SU-DHL-6 (cell line): ENCODE measurements around the gene GYPB.
"Not testable (repeated sequence)": the region's sequence is repeated elsewhere in the genome, so short reads cannot be mapped to it uniquely, and the experiment has no call there.

Experiments
- H2AFZ ChIP-seq: fragments of 200-600 bp; sonication (generic); 2 replicates; pipeline ENCODE4 v1.6.1; 2014; ENCODE audit warnings: low read depth, mild to moderate bottlenecking, moderate library complexity, mixed read lengths, antibody characterized with exemption, low read length; ENCODE audit not compliant: severe bottlenecking
- H3F3A ChIP-seq: fragments of 200-600 bp; shearing (Covaris generic); 2 replicates; pipeline ENCODE4 v1.6.0; 2016; ENCODE audit warnings: antibody characterized with exemption, mild to moderate bottlenecking; ENCODE audit not compliant: insufficient read depth
- H3K27ac ChIP-seq: fragments of 200-600 bp; sonication (generic); 2 replicates; pipeline ENCODE4 v1.5.1; 2016; ENCODE audit warnings: low read depth, mild to moderate bottlenecking, low read length, moderate library complexity, mixed read lengths
- H3K27me3 ChIP-seq: fragments of 200-600 bp; sonication (generic), shearing (Covaris generic); 2 replicates; pipeline ENCODE4 v1.6.0; 2014; ENCODE audit warnings: mild to moderate bottlenecking, low read length
- H3K36me3 ChIP-seq: fragments of 200-600 bp; sonication (generic); 2 replicates; pipeline ENCODE4 v1.6.1; 2014; ENCODE audit warnings: mild to moderate bottlenecking, low read length, mixed read lengths
- H3K4me2 ChIP-seq: fragments of 300-600, 200-600 bp; shearing (Covaris generic), sonication (generic); 2 replicates; pipeline ENCODE4 v1.6.0; 2014; ENCODE audit warnings: low read length, low read depth, mild to moderate bottlenecking; ENCODE audit not compliant: poor library complexity, severe bottlenecking
- H3K4me3 ChIP-seq: fragments of 200-600 bp; sonication (generic); 2 replicates; pipeline ENCODE4 v1.5.1; 2014; ENCODE audit warnings: antibody characterized with exemption, low read length, mild to moderate bottlenecking, mixed read lengths; ENCODE audit not compliant: insufficient read depth, poor library complexity, severe bottlenecking
- H3K79me2 ChIP-seq: fragments of 200-600 bp; sonication (generic); 2 replicates; pipeline ENCODE4 v1.6.1; 2014; ENCODE audit warnings: mild to moderate bottlenecking, low read length, moderate library complexity; ENCODE audit not compliant: insufficient read depth
- H3K9ac ChIP-seq: fragments of 200-600 bp; sonication (generic); 2 replicates; pipeline ENCODE4 v1.7.0; 2014; ENCODE audit warnings: mild to moderate bottlenecking, low read length
- H3K9me2 ChIP-seq: fragments of 200-600 bp; sonication (generic); replicated peaks from 2 replicates; pipeline ENCODE4 v1.6.1; 2014; ENCODE audit warnings: low read length; ENCODE audit not compliant: insufficient read depth
- H3K9me3 ChIP-seq: fragments of 200-600 bp; sonication (generic); 2 replicates; pipeline ENCODE4 v1.6.1; 2014; ENCODE audit warnings: low read length, mixed read lengths; ENCODE audit not compliant: insufficient read depth
- H4K20me1 ChIP-seq: fragments of 200-600 bp; sonication (generic); 2 replicates; pipeline ENCODE4 v1.6.1; 2014; ENCODE audit warnings: low read depth, mild to moderate bottlenecking, antibody characterized with exemption, low read length, moderate library complexity, mixed read lengths

Gene GYPB

DNA sequence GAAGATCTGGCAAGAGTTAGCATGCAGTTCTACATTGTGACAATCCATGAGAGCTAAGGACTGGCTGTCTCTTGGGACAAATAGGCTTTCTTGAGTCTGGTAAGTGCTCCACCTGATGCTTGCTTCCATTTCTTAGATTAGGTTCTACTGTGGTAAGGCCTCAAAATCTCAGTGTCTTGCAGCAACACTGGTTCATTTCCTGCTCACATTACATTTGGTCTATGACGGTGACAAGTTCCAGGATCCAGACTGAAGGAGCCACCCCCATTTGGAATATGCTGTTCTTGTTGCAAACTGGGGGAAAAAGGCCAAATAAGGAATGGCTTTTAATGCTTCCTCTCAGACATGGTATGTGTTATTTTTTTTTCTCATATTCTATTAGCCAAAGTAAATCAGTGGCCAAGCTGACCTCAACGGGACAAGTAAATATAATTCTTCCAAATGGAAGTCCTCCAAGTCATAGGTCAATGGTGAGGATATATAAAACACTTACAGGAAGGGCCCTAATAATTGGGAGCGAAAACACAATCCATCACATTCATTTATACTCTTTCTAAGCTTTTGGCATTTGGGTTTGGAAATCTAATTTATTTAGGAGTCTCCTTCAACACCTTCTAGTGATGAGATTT is 3.7 kb upstream of the GYPB start:
- not testable (repeated sequence) for H3K9me3 ChIP-seq, H3K4me3 ChIP-seq, H3K36me3 ChIP-seq, H3K9ac ChIP-seq, H3K27ac ChIP-seq, H3K9me2 ChIP-seq, H2AFZ ChIP-seq, H3K4me2 ChIP-seq, H3F3A ChIP-seq, H3K79me2 ChIP-seq, H4K20me1 ChIP-seq, H3K27me3 ChIP-seq

DNA sequence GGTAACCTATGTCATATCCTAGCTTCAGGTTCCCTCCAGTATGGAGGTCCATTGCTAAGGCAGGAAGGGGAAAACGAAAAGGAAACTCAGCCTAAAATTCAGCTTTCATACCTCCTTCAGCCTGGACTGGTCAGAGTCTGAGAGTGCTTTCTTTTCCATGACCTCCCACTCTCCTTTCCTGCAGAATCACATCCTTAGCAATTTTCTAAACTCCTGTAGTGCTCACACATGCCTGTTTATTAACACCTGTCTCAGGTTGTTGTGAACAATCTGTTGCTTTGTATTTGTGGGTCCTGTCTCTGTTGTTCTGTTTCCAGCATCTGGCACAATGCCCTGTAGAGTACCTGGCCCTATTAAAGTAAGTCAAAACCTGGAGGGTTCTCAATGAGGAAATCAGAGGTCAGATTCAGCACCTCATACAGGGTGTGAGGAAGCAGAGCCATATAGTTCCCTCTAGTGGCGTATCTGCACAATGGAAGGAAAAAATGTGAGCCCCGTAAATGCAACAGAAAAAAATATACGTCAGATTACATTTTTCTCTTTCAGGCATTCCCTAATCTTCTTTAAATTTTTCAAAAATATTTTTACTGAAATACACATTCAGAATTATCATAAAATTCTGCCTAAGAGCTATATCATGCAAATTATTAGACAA is 2.3 kb upstream of the GYPB start:
- not testable (repeated sequence) for H3K27me3 ChIP-seq, H4K20me1 ChIP-seq, H3K79me2 ChIP-seq, H3K9ac ChIP-seq, H2AFZ ChIP-seq, H3K4me2 ChIP-seq, H3K27ac ChIP-seq, H3K9me2 ChIP-seq, H3K36me3 ChIP-seq, H3K4me3 ChIP-seq, H3K9me3 ChIP-seq, H3F3A ChIP-seq

GRCh38 chr4:144018223-144019000 is 768 bp downstream of the GYPB start:
- not testable (repeated sequence) for H3K9me2 ChIP-seq, H3K9ac ChIP-seq, H3K4me2 ChIP-seq, H3K4me3 ChIP-seq, H2AFZ ChIP-seq, H3K9me3 ChIP-seq, H3K27me3 ChIP-seq, H3F3A ChIP-seq, H3K27ac ChIP-seq, H3K79me2 ChIP-seq, H3K36me3 ChIP-seq, H4K20me1 ChIP-seq

DNA sequence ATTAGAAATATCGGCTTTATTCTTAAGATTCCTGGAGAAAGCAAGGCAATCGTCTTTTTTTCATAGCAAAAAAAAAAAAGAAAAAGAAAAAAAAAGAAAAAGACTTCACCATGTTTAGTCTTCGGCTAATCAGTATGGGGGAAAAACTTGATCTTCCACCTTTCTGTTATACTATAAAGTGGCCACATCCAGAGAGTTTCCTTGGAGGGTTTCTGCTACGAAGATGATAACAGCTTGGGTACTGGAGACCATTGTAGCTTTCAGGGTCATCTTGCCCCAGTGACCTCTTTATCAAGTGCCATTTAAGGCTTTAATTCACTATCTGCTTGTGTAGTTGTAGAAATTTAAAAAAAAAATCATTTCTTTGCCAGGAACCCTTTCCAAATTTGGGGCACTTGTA is 1.9 kb downstream of the GYPB start:
- not testable (repeated sequence) for H3K9me2 ChIP-seq, H3K4me3 ChIP-seq, H3K79me2 ChIP-seq, H4K20me1 ChIP-seq, H2AFZ ChIP-seq, H3F3A ChIP-seq, H3K36me3 ChIP-seq, H3K9ac ChIP-seq, H3K4me2 ChIP-seq, H3K9me3 ChIP-seq, H3K27ac ChIP-seq, H3K27me3 ChIP-seq

- not testable (repeated sequence) for H3K4me2 ChIP-seq, H3K9ac ChIP-seq
These were observed 3.0 kb downstream of the GYPB start for GRCh38 chr4:144016057-144016605.

More at GRCh38 chr4:144016057-144016605, 3.0 kb downstream of the GYPB start:
- not testable (repeated sequence) for H3F3A ChIP-seq, H3K36me3 ChIP-seq, H4K20me1 ChIP-seq, H3K4me3 ChIP-seq, H3K79me2 ChIP-seq, H2AFZ ChIP-seq, H3K9me3 ChIP-seq, H3K27me3 ChIP-seq, H3K9me2 ChIP-seq, H3K27ac ChIP-seq
